SHP77 treated with DMSO at 0.1 percent for 48 hours (cell line): ENCODE data around the gene ZSCAN5B.

Experiments used
- DNase-seq: peaks from one replicate; lab custom pipeline; 2025; lab: John Stamatoyannopoulos, UW

Gene ZSCAN5B

GRCh38 chr19:56144831-56145230 is 52.8 kb downstream of the ZSCAN5B start:
- no peak for DNase-seq

DNA sequence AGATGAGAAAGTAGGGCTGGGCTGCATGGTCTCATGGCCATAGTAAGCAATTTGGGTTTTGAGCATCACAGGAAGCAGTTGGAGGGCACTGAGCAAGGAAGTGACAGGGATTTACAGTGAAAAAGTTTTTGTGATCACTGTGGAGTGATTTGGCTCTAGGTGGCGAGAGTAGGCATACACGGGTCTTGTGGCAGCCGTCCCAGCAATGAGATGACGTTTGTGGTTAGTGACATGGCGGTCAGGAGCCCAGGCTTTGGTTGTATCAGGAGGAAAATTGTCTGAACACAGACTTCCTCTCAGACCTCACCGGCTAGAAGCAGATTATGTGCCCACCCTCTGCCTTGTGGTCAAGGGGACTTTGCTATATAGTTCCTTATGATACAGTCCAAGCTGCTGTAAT is 53.2 kb downstream of the ZSCAN5B start:
- DNase-seq: no peak

- DNase-seq: no peak
Measured at GRCh38 chr19:56142897-56143434, 54.6 kb downstream of the ZSCAN5B start.

- no peak for DNase-seq
Measured at GRCh38 chr19:56142087-56142787, 55.3 kb downstream of the ZSCAN5B start.

GRCh38 chr19:56141417-56141993 is 56.1 kb downstream of the ZSCAN5B start:
- DNase-seq: no peak

DNA sequence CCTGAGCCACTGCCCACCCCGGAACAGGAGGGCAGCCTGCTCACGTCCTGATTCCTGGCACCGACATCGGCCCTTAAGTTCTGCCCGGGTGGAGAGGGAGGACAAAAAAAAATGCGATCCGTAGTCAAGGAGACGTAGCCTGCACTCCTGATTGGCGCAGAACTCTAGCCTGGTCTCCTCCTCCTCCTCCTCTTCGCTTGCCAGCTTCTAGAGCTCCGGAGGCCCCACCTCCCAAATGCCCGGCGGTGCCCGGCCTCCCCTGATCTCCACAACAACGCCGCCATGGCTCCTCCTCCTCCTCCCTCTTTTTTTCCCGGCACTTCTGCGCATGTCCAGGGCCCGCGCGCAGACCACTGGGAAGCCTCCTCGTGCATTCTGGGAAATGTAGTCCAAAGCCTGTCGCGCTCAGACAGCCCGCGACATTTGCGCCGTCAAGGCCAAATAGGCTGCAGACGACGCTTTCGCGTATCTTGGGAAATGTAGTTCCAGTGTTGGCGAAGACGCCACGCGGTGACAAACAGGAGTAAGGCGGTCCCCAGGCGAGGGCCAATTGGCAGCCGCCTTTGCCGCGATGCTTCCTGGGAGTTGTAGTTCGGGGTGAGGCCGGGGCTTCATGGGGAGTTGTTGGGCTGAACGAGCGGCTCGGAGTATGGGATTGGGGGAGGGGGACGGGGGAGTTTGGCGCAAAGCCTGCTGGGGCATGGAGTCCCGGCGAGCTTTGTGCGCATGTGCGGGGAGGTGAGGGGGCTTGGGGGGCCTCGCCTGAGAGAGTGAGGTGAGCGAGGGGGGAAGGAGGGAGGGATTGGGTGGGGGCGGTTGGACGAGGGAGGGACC is 56.8 kb downstream of the ZSCAN5B start, which contains the start of gene ZNF444:
Gene ZNF444 (plus strand): TSS at position 705 of the 834 bp plus-strand sequence. CDS start 5,625 bp downstream, outside the sequence.
- peak; percentile 92 for DNase-seq

DNA sequence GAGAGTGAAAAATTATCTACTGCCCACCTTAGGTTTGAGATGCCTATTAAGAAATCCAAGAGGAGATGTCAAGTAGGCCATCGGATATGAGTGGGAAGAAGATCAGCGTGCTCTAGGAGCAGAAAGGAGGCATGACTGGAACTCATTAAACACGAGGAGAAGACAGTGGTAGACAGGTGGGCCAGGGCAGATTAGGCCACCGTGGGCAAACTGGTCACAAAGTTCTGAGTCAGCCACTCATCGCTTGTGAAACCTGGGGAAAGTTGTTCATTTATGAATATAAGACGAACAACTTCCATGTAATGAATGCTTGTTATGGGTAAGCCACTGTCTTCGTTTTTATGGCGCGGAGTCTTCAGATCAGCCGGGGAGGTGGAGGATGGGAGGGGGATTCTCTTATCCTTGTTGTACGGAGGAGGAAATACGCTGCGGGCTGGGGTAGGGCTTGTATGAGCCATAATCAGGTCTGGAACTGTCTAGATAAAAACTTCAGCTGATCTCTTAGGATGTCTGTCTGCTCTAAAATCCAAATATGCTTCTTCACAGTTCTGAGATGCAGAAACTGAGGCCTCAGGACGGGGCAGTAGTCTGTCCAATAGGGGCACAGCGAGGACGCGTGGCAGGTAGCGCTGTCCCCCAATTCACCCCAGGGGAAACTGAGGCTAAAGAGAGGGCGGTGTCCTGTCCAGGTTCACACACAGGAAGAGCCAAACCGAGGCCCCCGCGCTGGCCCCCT is 57.6 kb downstream of the ZSCAN5B start:
- DNase-seq: no peak
